Stimulated activated effector memory CD8-positive, alpha-beta T cell treated with anti-CD3 and anti-CD28 coated beads, Interleukin-12 subunit alpha, Interleukin-12 subunit beta, amount 100 ng/mL, for 72 hours (primary cell): Measurements from ENCODE around the gene SLIT3.

Source experiments
- ATAC-seq: fragments of 150-1000 bp; cut with Tn5 transposase; 2 replicates; pipeline ENCODE4 v1.10.0; 2021
- DNase-seq, 2 donors: peaks; one replicate each; pipeline ENCODE4 v3.0.0; 2021 to 2022; ENCODE audit warnings: low spot score in 2 of 2
- H3K27ac Mint-ChIP-seq: one replicate; pipeline ENCODE4 v1.8.0; 2022; ENCODE audit warnings: mild to moderate bottlenecking, mixed read lengths
- H3K36me3 Mint-ChIP-seq: one replicate; pipeline ENCODE4 v1.8.0; 2022; ENCODE audit warnings: mild to moderate bottlenecking, mixed read lengths
- H3K4me1 Mint-ChIP-seq: one replicate; pipeline ENCODE4 v1.8.0; 2022; ENCODE audit warnings: mixed read lengths
- H3K4me3 Mint-ChIP-seq: one replicate; pipeline ENCODE4 v1.8.0; 2022; ENCODE audit warnings: mild to moderate bottlenecking, mixed read lengths
- H3K9me3 Mint-ChIP-seq: one replicate; pipeline ENCODE4 v1.8.0; 2022; ENCODE audit warnings: mixed read lengths

SLIT3 gene

DNA sequence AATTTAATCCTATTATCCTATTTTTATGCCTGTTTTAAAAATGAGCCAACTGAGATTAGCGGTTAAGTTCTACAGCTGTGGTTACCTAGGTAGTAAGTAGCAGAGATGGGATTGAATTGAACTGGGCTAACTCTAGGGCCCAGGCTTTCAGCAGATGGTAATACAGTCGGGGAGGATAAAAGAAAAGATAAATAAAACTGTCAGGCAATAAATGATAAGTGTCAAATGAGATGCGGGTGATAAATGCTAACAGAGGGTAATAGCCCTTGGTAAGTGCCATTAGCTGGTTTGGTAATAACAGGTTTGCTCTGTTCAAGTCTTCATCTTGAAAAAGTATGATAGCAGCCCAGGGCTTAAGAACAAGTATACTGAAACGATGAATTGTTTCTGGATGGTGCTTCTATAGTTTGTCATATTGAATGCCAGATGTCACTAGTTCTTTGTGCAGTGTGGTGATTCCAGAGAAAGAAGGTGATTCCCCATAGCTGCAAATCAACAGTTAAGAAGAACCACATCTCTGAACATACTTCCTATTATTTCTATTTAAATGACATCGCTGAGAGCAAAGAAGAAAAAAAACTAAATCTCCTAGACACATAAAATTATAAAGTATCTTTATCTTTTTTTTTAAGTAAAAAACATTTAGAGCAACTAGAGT lies 360.9 kb downstream of the SLIT3 start:
- H3K4me3 Mint-ChIP-seq, result no peak overlapping the region
- H3K4me1 Mint-ChIP-seq, result no peaks in the 10 kb centered on the region
- no peak overlapping the region for H3K27ac Mint-ChIP-seq
- H3K9me3 Mint-ChIP-seq, result no peaks in the 10 kb centered on the region
- no peak for DNase-seq
- no peak for ATAC-seq
- no peaks in the 10 kb centered on the region for H3K36me3 Mint-ChIP-seq

DNA sequence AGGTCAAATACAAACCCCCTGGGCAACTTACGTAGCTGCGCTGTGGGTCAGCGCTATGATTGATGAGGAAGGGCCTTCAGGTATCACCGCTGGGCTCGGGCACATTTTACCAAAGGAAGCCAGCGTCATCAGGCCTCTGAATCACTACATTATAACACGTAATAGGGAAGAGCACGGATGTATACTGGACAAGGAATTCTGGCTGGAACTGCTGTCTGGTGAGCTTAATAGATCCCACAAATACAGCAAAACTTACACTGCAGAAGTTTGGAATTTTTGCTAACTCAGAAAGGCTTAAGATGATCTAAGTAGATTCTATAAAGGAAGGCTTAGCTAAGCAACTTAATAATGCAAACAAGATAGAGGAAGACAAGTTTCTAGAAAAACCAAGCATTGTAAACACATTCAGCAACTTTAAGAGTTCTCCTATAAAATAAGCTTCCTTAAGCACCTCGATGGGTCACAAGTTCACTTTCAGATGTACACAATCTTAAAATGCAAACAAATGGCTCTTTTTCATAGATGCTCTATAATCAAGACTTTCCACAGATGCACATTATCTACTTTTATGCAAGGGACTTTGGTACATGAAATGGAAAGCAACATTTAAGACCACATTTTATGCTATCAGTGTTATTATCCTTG lies 361.7 kb downstream of the SLIT3 start:
- ATAC-seq, result no peak
- Mint-ChIP-seq H3K27ac (no peak overlapping the region), H3K9me3 (no peaks in the 10 kb centered on the region), H3K4me1 (no peaks in the 10 kb centered on the region), H3K4me3 (no peak overlapping the region), H3K36me3 (no peaks in the 10 kb centered on the region)
- DNase-seq, result no peak

DNA sequence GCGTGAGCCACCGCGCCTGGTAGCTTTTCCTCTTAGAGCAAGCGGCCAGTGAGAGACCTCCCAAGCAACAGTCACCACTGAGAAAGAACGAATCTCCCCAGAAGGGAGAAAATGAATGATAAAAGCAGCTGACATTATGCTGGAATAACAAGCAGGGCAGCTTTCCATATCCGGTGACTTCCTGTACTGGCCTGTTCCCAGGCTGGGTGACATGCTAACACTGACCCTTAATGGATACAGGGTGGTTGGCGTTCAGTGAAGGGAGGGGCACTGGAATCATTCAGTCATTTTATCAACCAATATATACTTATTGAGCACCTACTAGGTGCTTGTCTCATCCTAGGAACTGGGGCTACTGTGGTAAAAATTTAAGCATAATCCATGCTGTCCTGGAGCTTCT lies 364.4 kb downstream of the SLIT3 start:
- Mint-ChIP-seq H3K27ac (no peak overlapping the region), H3K36me3 (no peaks in the 10 kb centered on the region), H3K4me3 (no peak overlapping the region), H3K9me3 (no peaks in the 10 kb centered on the region), H3K4me1 (no peaks in the 10 kb centered on the region)
- DNase-seq (no peak), ATAC-seq (no peak)

DNA sequence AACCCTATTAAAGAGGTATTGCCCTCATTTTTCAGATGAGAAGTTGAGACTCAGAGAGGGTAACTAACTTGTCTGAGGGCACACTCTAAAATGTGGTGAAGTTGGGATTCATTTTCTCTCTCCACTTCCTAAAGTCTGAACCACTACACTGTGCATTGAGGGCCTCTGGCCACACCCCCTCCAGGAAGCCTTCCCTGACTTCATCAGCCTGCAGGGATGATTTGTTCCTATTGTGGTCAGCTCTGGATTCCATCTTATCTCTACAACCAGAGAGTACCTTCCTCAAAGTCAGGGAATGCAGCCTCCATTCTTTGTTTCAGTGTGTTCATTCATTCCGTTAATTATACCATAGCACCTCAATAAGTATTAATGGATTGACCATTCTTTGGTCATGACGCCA lies 365.8 kb downstream of the SLIT3 start:
- no peaks in the 10 kb centered on the region for H3K9me3 Mint-ChIP-seq

DNA sequence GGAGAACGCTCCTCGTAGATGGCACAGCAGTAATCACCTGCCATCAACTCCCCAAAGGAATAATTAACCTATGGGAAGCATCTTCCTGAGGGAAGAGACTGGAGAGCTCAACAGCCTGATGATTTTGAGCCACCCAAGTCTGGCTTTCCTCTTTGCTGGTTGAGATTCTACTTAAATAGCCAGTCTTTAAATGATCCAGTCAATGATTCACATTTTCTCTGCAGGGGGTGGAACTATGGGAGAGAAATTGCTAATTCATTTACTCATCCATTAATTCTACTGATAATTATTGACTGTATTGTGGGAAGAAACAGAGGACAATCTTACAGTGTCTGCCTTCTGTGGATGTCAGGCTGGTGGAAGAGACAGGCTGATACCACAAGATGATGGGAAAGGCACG lies 366.8 kb downstream of the SLIT3 start:
- Mint-ChIP-seq H3K27ac (no peak overlapping the region), H3K9me3 (no peaks in the 10 kb centered on the region), H3K4me3 (no peak overlapping the region), H3K4me1 (no peaks in the 10 kb centered on the region), H3K36me3 (no peaks in the 10 kb centered on the region)
- DNase-seq (no peak), ATAC-seq (no peak)

More for the DNA sequence above, 365.8 kb downstream of the SLIT3 start:
- DNase-seq (no peak), ATAC-seq (no peak)
- no peaks in the 10 kb centered on the region for H3K4me1 Mint-ChIP-seq
- H3K36me3 Mint-ChIP-seq, result no peaks in the 10 kb centered on the region
- H3K4me3 Mint-ChIP-seq, result no peak overlapping the region
- H3K27ac Mint-ChIP-seq, result no peak overlapping the region

DNA sequence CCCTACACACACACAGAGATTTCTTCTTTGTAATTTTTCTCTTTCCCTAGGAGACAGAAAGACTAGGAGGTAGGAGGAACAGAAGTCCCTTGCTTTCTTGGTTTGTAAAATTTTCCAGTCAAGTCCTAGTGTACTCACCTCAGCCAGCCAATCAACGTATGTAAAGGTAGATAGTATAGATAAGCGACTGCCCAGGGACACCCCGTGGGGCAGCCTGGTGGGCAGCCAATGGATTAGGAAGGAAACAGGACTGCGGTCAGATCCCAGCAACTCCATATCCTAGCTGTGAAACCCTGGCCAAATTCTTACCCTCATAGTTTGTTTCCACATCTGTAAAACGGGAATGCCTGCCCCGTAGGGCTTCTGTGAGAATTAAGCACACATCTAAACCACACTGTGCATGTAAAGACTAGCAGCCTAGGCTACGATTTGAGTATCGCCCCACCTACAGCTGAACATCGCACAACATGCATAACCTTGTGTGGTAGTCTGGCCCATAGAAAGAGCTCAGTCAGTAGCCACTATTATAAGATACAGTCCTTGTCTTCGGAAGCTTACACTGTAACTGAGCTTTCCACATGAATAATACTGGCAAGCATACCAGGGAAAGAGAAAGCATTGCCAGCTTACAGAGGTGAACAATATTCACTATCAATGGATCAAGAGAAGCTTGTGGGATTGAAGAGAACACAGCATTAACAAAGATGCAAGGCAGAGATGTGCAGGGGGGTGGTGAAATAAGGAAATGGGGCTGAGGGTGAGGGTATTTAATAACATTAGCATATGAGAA lies 368.3 kb downstream of the SLIT3 start:
- Mint-ChIP-seq H3K4me3 (no peak overlapping the region), H3K4me1 (no peaks in the 10 kb centered on the region), H3K27ac (no peak overlapping the region), H3K9me3 (no peaks in the 10 kb centered on the region), H3K36me3 (no peaks in the 10 kb centered on the region)
- ATAC-seq (no peak), DNase-seq (no peak)

DNA sequence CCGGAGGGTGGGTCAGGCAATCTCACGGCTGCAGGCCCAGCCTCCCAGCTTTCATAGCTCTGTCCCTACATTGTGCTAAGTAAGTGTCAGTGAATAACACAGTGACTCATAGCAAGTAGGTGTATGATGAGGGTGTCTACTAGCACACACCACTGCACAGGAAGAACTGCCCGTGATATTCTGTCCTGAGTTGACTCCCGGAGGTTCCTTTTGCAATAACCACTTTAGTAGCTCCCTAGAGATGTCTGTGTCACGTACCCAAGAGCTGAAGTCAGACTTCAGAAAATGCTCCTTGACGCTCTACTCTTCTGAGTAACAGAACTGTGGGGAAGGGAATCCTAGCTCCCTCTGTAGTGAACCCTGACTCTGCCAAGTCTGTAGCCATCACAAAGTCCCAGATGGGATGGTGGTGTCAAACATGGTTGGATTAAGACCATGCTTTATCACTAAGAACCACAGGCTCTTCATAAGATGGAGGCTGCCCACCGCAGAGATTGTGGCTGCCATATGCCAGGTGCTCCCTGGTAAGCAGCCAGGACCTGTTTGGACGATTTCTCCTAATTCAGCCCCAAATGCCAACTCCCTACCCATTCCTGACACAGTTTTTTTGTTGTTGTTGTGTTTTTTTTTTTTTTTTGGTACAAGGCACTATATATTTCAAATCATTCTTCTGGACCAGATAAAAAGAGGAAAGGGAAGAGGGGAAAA lies 369.1 kb downstream of the SLIT3 start:
- Mint-ChIP-seq H3K9me3 (no peaks in the 10 kb centered on the region), H3K27ac (no peak overlapping the region), H3K4me1 (no peaks in the 10 kb centered on the region), H3K4me3 (no peak overlapping the region), H3K36me3 (no peaks in the 10 kb centered on the region)
- DNase-seq (no peak), ATAC-seq (peak; percentile 67)

DNA sequence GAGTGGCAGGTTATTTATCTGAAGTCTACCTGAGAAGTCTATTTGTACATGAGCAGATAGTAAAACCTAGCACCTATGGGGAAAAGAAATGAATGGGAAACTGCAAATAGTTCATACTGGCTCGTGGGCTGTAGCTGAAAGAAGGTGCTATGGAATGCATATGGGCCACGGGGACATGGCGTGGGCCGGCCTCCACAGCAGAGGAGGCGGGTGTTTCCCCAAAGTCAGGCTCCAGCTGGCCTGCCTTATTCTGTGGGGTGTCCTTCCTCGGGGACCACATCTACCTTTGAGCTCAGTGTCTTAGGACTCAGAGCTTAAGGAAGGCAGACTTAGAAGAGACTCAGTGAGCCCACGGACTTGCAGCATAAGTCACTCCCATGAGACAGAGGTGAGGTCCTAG lies 371.3 kb downstream of the SLIT3 start:
- no peaks in the 10 kb centered on the region for H3K4me1 Mint-ChIP-seq
- no peaks in the 10 kb centered on the region for H3K36me3 Mint-ChIP-seq
- H3K4me3 Mint-ChIP-seq, result no peak overlapping the region
- ATAC-seq (no peak), DNase-seq (no peak)
- no peaks in the 10 kb centered on the region for H3K9me3 Mint-ChIP-seq
- H3K27ac Mint-ChIP-seq, result no peak overlapping the region

DNA sequence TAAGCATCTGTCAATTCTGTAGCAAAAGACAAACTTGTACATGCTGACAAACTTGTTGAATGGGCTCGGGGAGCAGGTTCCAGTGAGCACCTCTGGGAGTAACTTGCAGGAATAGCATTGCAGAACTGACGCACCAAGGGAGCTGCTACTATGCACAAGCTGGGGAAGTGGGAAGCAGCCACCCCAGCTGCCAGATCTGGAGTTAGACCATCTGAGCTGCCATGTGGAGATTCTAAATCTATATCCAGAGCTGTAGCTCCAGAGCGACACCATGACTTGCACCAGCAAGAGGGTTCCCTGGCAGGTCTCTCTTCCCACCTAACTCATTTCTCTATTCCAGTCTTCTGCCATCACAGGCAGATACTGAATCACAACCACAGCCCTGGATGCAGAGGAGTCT lies 375.8 kb downstream of the SLIT3 start:
- Mint-ChIP-seq H3K9me3 (peaks cover 3% of the 10 kb centered on the region), H3K27ac (no peak overlapping the region), H3K4me1 (no peaks in the 10 kb centered on the region), H3K36me3 (no peaks in the 10 kb centered on the region), H3K4me3 (no peak overlapping the region)
- DNase-seq (no peak), ATAC-seq (no peak)

DNA sequence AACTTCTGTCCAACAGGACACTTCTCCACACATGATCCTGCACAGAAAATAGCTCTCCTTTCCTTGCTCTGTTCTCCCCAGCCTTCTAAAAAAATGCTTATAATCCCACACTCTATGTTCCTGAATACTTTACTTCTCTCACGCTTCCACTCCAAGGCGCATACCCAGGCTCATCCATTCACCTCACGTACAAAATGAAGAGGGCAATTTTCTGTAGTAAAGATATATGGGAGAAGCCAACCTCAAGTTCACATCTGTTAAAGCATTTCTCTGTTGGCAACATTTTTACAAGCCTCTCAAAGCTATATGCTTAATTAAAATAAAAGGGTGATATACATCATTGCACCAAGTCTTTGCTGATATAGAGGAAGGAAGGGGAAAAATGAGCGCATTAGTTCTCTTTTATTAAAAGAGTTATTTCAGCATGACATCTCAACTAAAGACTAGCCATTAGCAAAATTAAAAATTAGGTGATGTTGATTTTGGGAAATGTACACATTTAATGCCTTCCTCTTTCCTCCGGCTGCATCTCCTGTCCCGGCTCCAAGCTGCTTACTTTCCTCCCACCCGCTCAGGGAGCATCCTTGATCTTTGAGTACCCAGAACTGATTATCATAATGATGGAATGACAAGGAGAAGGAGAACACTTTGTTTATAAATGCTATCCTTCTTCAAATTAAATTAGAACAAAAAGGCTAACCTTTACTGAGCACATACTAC lies 379.6 kb downstream of the SLIT3 start:
- peaks cover 3% of the 10 kb centered on the region for H3K9me3 Mint-ChIP-seq
- H3K27ac Mint-ChIP-seq, result no peak overlapping the region
- ATAC-seq (no peak), DNase-seq (no peak)
- no peaks in the 10 kb centered on the region for H3K36me3 Mint-ChIP-seq
- H3K4me3 Mint-ChIP-seq, result no peak overlapping the region
- H3K4me1 Mint-ChIP-seq, result no peaks in the 10 kb centered on the region

DNA sequence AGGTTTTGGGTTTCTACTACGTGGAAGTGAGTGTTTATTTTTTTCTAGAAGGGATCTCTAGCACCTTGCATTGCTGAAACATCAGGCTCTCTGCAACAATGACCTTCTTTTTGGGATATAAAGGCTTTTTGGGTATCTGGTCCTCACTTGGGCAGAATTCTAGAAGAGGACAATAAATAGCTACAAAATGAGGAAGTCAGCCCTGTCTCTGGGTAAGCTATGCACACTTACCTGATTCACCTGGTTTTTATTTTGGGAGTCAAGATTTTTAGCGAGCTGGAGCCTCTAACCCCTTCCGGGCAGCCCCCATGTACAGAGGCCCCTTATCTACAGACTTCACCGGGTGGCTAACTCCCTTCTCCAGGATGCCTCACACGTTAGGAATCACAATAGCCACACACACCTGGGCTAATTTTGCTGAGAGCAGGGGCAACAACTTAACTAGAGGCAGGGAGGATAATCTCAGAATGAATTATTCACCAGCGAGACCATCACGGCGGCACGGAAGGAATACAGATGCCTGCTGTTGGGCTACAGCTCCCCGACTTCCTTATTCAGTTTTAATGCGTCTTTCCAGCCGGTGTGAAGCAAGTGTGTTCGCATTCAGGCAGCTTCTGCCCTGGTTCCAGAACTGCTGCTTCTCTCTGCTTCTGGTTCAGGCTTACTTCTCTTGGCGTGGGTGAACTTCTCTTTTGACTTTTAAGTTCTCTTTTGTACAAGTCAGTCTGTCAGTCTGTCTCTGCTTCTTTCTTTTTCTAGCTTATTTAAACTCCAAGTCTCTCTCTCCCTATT lies 380.7 kb downstream of the SLIT3 start:
- Mint-ChIP-seq H3K4me1 (no peaks in the 10 kb centered on the region), H3K27ac (no peak overlapping the region), H3K4me3 (no peak overlapping the region), H3K36me3 (no peaks in the 10 kb centered on the region), H3K9me3 (peaks cover 3% of the 10 kb centered on the region)
- DNase-seq, result no peak
- no peak for ATAC-seq

DNA sequence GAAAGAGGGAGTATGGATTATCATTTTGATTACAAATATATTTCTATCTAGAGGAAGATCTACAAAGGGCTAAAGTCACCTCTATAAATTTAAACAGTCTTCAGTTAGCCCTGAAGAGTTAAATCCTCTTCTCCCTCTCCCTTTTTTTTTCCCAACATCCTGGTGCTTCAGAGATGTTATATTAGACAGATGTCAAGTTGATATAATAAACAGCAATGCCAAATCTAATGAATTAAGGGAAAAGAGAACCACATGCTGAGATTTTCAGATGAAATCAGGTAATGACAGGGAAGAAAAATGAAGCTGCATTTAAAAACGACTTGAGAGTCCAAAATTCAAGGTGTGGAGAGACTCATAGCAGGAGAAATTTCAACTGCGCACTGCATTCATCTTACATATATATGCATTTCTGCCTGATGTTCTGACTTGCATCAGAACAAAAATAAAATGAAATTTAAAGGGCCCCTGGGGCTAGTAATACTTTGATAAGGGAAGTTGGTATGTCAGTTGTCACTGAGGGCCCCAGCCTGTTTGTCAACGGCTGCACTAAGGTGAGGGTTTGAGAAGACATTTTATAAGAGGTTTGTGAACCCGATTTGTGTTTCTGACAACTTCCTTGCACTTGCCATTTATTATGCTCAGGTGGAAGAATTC lies 382.9 kb downstream of the SLIT3 start:
- Mint-ChIP-seq H3K4me1 (no peaks in the 10 kb centered on the region), H3K27ac (no peak overlapping the region), H3K36me3 (no peaks in the 10 kb centered on the region), H3K4me3 (no peak overlapping the region), H3K9me3 (no peaks in the 10 kb centered on the region)
- no peak for ATAC-seq
- no peak for DNase-seq

DNA sequence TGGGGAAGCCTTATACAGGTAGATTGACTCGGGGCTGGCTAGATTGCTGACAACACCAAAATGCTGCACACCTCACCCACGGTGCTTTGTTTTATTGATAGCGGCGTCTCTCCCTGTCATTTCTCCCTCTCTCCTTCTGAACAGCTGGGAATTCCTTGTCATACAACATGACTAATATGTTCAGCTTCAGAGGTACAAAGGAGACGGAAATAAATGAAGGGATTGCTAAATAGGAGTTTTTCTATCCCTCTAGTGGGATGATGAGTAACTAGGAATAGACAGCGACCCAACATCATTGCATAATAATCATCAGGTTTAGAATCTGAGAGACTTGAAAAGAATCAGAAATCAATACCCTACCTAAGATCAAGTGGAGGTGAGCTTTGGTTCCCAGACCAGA lies 384.1 kb downstream of the SLIT3 start:
- no peaks in the 10 kb centered on the region for H3K4me1 Mint-ChIP-seq
- no peaks in the 10 kb centered on the region for H3K36me3 Mint-ChIP-seq
- no peak for DNase-seq
- H3K4me3 Mint-ChIP-seq, result no peak overlapping the region
- no peak overlapping the region for H3K27ac Mint-ChIP-seq
- no peak for ATAC-seq
- H3K9me3 Mint-ChIP-seq, result no peaks in the 10 kb centered on the region

DNA sequence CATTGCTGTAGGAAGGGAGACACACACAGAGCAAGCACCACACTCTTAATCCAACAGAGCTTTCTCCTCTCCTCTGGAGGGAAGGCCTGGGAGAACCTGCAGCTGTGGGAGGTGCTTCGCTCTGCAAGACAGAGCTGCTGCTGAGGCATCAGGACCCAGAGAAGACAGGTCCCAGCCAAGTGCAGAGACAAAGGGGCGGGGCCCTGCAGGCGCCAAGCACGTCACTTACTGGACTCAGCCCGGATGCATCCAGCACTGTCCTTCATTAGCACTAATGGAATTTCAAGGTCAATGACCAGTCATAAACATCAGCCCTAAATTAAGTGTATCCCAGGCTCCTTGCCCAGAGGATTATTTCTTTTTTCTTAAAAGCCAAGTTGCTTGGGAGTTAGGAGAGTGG lies 384.7 kb downstream of the SLIT3 start:
- ATAC-seq, result no peak
- DNase-seq, result no peak
- no peaks in the 10 kb centered on the region for H3K4me1 Mint-ChIP-seq
- H3K36me3 Mint-ChIP-seq, result no peaks in the 10 kb centered on the region
- H3K4me3 Mint-ChIP-seq, result no peak overlapping the region
- no peaks in the 10 kb centered on the region for H3K9me3 Mint-ChIP-seq
- H3K27ac Mint-ChIP-seq, result no peak overlapping the region
